HG02759 (cell line): Measurements from ENCODE around the gene MRPL27.

Source experiments
- ATAC-seq: cut with Tn5 transposase; IDR thresholded peaks from one replicate; pipeline ENCODE4 v1.9.1; 2021; ENCODE audit warnings: mild to moderate bottlenecking, moderate library complexity; ENCODE audit not compliant: unreplicated experiment

Gene MRPL27

DNA sequence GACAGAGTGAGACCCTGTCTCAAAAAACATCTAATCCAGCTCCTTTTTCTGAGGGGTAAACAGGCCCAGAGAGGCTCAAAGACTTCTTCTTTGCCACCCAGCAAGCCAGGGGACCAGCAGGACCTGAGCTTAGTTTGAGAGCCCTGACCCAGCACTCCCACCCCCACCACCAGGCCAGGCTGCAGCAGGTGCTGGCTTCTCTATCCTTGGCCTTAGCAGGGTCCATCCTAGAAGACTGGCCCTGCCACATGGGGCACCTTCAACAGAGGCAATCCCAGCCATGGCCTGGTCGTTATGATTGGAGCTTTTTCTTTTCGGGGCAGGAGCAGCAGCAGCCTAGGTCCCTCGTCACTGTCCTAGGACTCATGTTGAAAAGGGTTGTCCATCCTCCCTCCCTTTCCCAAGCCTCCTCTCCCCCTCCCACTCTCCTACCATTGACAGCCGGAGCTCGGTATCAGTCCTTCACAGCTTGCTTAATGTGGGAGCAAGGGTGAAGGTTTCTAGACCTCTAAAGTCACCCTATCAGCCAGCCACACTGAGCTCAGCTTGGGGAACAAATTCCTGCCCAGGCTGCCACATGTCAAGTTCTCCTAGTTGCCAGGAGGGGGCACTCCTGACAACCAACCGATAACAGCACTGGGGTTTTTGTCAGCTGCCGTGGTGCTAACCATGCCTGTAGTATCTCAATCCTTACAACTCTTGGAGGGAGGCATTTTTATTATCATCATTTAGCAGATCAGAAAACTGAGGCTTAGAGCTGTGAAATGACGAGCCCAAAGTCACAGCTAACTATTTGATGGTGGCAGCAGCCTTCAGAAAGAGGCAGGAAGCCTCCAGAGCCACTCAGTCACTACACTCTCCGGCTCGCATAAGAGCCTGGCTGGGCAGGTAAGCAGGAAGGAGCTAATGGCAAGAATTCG lies 11.2 kb downstream of the MRPL27 start:
- no peak for ATAC-seq

- ATAC-seq, result no peak
These were observed 12.4 kb downstream of the MRPL27 start for GRCh38 chr17:50360486-50361115.

- ATAC-seq, result no peak
These were observed 13.0 kb downstream of the MRPL27 start for GRCh38 chr17:50359998-50360461.

GRCh38 chr17:50359005-50359699 lies 13.8 kb downstream of the MRPL27 start:
- no peak for ATAC-seq

DNA sequence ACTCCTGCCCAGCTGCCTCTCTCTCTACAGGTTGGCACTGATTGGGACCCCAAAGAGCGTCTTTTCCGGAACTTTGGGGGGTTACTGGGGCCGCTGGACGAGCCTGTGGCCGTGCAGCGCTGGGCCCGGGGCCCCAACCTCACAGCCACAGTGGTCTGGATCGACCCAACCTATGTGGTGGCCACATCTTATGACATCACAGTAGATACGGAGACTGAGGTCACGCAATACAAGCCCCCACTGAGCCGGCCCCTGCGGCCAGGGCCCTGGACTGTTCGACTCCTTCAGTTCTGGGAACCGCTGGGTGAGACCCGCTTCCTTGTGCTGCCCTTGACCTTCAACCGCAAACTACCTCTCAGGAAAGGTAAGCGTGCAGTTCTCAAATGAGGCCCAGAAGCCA lies 14.8 kb downstream of the MRPL27 start:
- no peak for ATAC-seq

DNA sequence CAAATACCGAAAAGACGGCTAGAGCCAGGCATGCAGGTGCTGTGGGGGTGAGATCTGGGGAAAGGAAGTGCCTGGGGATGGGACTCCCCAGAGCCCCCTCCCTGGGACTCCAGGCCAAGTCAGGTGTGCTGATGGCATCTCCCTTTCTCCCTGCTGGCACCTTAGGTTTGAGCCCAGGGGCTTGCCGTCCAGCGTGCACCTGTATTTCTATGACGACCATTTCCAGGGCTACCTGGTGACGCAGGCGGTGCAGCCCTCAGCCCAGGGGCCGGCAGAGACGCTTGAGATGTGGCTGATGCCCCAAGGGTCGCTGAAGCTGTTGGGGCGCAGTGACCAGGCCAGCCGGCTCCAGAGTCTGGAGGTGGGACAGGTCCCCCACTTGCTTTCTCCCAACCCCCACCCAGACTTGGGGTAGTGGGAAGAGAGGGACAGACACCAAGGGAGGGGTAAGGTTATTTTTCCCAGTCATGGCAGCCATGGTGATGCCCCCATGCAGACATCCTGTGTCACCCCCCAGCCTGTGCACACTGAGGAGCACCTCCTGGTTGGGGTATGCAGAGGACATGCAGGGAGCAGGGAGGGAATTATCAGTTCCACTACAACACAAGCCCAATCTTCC lies 16.0 kb downstream of the MRPL27 start:
- no peak for ATAC-seq

DNA sequence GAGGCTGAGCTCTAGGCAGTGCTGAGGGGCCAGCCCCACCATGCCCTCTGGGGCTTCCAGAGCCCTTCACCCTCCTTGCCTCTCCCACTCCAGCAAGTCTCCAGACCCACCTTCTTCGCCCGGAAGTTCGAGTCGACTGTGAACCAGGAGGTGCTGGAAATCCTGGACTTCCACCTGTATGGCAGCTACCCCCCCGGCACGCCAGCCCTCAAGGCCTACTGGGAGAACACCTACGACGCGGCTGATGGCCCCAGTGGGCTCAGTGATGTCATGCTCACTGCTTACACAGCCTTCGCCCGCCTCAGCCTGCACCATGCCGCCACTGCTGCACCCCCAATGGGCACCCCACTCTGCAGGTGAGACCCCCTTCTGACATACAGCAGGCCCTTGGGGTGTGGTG lies 16.6 kb downstream of the MRPL27 start:
- no peak for ATAC-seq

GRCh38 chr17:50355701-50356341 lies 17.2 kb downstream of the MRPL27 start:
- ATAC-seq, result no peak

DNA sequence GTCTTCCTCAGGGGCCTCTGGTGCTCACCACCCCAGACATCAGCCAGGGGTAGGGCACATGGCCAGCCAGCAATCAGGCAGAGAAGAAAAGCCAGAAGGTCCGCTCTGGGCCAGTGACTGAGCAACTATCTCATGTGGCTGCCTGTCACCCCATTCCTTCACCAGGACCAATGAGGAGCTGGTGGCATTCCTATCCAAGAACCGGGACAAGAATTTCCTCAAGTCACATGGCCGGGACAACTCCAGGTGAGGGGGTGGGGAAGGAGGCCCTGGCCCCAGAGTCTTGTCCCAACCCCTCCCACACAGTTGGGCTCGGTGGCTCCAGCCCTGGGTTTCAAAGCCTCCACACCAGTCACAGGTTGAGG lies 17.7 kb downstream of the MRPL27 start:
- ATAC-seq, result no peak

GRCh38 chr17:50354776-50355175 lies 18.2 kb downstream of the MRPL27 start:
- no peak for ATAC-seq

- no peak for ATAC-seq
These were observed 18.8 kb downstream of the MRPL27 start for GRCh38 chr17:50354198-50354597.

GRCh38 chr17:50353600-50354195 lies 19.3 kb downstream of the MRPL27 start:
- no peak for ATAC-seq

DNA sequence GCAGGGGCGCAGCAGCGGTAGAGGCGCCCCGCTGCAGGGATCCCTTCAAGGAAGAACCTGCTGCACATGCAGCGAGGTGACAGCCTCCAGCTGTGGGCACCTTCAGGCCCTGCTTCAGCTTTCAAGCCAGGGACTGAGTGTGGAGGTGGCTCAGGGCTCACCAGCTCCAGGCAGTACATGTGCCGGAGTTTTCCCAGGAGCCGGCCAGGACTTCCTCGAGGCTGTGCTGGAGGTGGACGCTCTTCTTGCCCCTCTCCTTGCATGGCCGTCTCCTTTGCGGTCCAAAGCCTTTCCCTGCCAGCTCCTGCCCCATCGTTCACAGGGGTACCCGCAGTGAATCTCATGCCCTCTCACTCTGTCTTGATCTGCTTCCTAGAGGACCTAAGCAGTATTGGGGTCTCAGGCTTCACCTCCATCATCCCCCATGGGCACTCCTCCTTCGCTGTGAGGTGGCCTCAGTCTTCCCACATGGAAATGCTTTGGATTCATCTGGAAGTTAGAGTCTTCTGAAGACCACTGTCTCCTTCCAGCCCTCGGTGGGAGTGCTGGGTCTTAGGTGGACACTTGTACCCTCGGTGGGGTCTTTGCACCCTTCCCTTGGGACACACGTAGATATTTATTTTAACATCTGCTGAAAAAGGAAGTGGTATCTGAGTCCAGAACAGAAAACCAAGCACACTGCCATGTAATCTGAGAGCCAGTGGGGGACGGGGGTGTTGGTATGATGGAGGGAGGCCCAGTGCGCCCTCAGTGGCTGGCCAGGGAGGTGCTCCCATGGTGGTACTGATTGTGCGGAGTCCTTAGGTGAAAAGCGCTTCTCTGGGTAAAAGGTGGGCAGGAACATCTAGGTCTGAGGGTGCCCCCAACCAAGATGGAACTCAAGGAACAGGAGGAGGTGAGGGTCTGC lies 20.0 kb downstream of the MRPL27 start:
- no peak for ATAC-seq

- ATAC-seq, result no peak
These were observed 20.8 kb downstream of the MRPL27 start for GRCh38 chr17:50352072-50352692.

- no peak for ATAC-seq
These were observed 22.3 kb downstream of the MRPL27 start for GRCh38 chr17:50350733-50351132.

GRCh38 chr17:50349243-50349600 lies 23.8 kb downstream of the MRPL27 start:
- ATAC-seq, result no peak

- ATAC-seq, result no peak
These were observed 24.3 kb downstream of the MRPL27 start for GRCh38 chr17:50348522-50349242.

DNA sequence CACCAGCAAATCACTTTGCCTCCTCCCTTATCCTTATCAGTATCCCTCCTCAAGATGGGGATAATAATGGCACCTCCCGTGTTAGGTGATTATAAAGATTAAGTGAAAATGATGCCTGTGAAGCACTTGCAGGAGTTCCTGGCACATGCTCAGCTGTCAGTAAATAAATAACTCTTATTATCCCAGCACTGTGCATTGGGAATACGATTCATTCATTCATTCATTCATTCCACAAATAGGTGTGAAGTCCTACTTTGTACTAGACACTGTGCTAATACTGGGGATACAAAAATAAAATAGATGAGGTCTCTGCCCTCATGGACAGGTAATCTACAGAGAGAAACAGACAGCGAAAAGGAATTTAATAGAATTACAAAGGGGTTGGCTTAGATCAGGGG lies 25.1 kb downstream of the MRPL27 start:
- no peak for ATAC-seq
